NB4 (cell line): ENCODE results near the gene NUMA1.
A peak's percentile ranks its signal among the peaks of the same experiment; 100 is the strongest.

Experiments
- DNase-seq: peaks from one replicate; pipeline ENCODE4 v3.0.0; 2010; ENCODE audit warnings: low read depth
- H3K4me3 ChIP-seq: one replicate; pipeline ENCODE4 v1.5.1; 2011; ENCODE audit warnings: mild to moderate bottlenecking, low read depth, low read length, moderate library complexity
- MYC ChIP-seq: IDR thresholded peaks from 2 replicates; pipeline ENCODE4 v1.6.1; 2011; ENCODE audit warnings: low read depth, low read length
- POLR2A ChIP-seq: IDR thresholded peaks from 2 replicates; pipeline ENCODE4 v1.6.1; 2011; ENCODE audit warnings: mild to moderate bottlenecking; ENCODE audit not compliant: insufficient read length; ENCODE audit errors: extremely low read depth
- TF ChIP-seq, protein P1 (sequence below): IDR thresholded peaks from one replicate; pipeline ENCODE4 v1.5.1; 2012; ENCODE audit warnings: low read depth, low read length
- TF ChIP-seq, protein P2 (sequence below): IDR thresholded peaks from 2 replicates; pipeline ENCODE4 v1.6.1; 2011; ENCODE audit warnings: low read depth, low read length

Gene NUMA1

DNA sequence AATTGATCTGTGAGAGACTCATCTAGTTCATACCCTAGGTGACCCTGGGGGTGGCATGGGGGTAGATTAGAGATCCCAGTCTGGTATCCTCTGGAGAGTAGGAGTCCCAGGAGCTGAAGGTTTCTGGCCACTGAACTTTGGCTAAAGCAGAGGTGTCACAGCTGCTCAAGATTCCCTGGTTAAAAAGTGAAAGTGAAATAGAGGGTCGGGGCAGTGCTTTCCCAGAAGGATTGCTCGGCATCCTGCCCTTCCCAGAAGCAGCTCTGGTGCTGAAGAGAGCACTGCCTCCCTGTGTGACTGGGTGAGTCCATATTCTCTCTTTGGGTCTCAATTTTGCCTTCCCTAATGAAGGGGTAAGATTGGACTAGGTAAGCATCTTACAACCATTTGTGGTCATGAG lies 81.0 kb downstream of the NUMA1 start:
- H3K4me3 ChIP-seq: no peak overlapping the region
- TF ChIP-seq, protein P1, sequence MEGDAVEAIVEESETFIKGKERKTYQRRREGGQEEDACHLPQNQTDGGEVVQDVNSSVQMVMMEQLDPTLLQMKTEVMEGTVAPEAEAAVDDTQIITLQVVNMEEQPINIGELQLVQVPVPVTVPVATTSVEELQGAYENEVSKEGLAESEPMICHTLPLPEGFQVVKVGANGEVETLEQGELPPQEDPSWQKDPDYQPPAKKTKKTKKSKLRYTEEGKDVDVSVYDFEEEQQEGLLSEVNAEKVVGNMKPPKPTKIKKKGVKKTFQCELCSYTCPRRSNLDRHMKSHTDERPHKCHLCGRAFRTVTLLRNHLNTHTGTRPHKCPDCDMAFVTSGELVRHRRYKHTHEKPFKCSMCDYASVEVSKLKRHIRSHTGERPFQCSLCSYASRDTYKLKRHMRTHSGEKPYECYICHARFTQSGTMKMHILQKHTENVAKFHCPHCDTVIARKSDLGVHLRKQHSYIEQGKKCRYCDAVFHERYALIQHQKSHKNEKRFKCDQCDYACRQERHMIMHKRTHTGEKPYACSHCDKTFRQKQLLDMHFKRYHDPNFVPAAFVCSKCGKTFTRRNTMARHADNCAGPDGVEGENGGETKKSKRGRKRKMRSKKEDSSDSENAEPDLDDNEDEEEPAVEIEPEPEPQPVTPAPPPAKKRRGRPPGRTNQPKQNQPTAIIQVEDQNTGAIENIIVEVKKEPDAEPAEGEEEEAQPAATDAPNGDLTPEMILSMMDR: no peak
- TF ChIP-seq, protein P2, sequence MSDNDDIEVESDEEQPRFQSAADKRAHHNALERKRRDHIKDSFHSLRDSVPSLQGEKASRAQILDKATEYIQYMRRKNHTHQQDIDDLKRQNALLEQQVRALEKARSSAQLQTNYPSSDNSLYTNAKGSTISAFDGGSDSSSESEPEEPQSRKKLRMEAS: no peak
- TF ChIP-seq MYC (no peak), POLR2A (no peak)
- no peak for DNase-seq

DNA sequence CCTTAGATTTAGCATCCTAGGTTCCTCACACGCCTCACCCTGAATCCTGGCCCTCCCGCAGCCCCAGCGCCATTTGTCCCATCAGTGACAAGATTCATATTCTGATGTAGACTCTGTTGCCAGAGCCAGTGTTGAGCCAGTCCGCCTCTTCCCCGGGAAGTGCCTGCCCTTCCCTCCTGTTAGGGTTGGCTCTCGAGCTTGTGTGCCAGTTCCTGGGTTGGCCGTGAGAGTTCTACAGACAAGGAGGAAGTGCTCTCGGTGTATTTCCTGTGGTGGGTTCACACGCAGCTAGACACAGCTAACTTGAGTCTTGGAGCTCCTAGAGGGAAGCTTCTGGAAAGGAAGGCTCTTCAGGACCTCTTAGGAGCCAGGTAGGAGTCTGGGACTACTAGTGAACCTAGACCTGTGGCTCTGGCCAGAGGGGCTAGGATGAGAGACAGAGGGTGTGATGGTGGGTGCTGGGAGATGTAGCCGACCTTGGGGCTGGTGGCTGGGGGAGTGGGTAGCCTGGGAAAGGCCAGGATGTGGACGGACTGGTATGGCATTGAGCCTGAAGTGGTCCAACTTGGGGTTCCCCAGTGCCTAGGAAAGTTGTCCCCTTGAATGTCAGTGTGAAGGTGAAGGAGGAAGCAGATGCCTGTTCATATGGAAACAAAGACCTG lies 81.6 kb downstream of the NUMA1 start, which contains the start of gene IL18BP:
IL18BP (plus strand) TSS at position 261 of the 662 bp plus-strand sequence. CDS start 1,076 bp downstream, outside the sequence.
- H3K4me3 ChIP-seq: no peak within 1 kb of the TSS
- peak; percentile 55 for DNase-seq

DNA sequence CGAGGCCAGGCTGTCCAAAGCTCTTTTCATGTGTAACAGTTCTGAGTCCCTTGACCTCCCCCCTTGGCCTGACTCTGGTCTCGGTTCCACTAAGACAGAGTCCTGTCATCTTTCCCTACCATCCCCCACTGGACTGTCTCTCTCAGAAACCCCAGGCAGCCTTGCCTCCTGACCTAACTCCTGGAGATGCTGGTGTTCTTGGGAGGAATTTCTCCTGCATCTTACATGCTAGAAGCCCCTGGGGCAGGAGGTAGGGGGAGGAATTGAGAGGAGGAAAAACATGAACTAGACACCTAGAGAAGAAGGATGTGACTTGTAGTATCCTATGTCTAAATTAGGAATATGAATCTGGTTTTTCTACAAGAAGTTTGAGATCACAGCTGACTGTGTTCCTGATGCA lies 82.3 kb downstream of the NUMA1 start:
- TF ChIP-seq, protein P2: no peak
- no peak for TF ChIP-seq POLR2A
- no peak overlapping the region for H3K4me3 ChIP-seq
- no peak for DNase-seq

More for the DNA sequence above, 81.6 kb downstream of the NUMA1 start, which contains the start of gene IL18BP:
- TF ChIP-seq POLR2A: no peak
- TF ChIP-seq, protein P1: no peak
- TF ChIP-seq, protein P2: no peak
- TF ChIP-seq MYC: no peak; the same call in 1 of the 2 replicates

DNA sequence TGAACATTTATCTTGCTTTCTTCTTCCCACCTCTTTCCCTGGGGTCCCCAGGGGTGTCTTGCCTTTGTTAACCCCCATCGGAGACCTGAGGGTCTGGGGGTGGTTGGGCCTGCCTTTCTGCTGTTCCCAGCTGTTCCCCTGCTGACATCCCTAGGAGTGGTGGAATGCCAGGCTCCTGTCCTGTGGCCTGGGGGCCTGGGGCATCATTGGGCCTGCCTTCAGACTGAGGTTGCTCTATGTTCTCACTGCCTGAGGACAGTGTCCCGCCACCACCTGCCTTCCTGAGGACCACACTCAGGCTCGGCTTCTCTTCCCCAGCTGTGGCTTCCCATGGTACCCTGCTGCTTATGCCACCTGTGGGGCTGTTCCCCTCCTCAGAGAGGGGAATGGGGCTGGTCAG lies 82.7 kb downstream of the NUMA1 start:
- TF ChIP-seq, protein P1: no peak
- TF ChIP-seq, protein P2: no peak
- TF ChIP-seq MYC: no peak
- no peak for TF ChIP-seq POLR2A
- H3K4me3 ChIP-seq: no peak overlapping the region
- DNase-seq: no peak

DNA sequence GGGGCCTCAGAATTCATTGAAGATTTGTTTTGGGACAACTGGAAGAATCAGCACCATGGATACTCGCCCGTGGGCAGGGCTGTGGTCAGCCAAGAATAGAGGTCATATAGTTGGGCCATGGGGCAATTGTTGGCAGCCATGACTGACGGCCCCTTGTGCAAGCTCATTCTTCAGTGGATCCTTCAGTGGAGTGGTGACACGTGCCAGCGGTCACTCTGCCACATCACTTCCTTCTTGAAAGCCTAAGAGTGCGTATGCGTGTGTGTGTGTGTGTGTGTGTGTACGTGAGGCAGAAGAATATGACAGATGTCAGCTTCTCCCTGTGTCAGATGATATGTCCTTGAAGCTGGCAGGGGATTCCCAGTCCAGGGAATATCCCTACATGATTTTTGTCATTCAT lies 83.4 kb downstream of the NUMA1 start:
- no peak overlapping the region for H3K4me3 ChIP-seq
- peak; percentile 35 for DNase-seq
- TF ChIP-seq, protein P1: no peak
- TF ChIP-seq, protein P2: no peak
- TF ChIP-seq MYC (no peak), POLR2A (no peak)

DNA sequence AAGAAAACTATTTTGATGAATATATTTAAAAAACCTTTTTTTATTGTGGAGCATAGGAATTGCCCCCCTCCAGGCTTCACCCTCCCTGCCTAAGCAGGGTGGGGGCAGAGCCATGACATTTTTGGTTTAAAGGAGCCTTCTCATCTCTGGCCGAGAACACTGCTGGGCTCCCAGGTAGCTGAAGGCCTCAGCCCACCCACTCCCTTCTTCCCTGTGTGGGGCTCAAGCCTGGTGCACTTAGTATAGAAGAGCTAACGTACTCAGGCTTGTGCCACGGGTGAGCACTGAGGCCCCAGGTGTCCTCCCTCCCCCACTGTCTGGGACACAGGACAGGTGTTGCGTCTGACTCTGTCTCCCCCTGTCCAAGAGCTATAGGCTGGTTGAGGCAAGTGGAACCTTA lies 83.8 kb downstream of the NUMA1 start:
- no peak overlapping the region for H3K4me3 ChIP-seq
- TF ChIP-seq POLR2A (no peak), MYC (no peak)
- TF ChIP-seq, protein P1: no peak
- TF ChIP-seq, protein P2: no peak
- DNase-seq: no peak
